HG02610 (cell line): ENCODE data around the gene BMP7.
"Not testable (repeated sequence)": the region's sequence is repeated elsewhere in the genome, so short reads cannot be mapped to it uniquely, and the experiment has no call there.

Source experiments
- ATAC-seq: cut with Tn5 transposase; IDR thresholded peaks from one replicate; pipeline ENCODE4 v1.9.1; 2021; ENCODE audit warnings: mild to moderate bottlenecking, moderate library complexity; ENCODE audit not compliant: unreplicated experiment

BMP7 gene

DNA sequence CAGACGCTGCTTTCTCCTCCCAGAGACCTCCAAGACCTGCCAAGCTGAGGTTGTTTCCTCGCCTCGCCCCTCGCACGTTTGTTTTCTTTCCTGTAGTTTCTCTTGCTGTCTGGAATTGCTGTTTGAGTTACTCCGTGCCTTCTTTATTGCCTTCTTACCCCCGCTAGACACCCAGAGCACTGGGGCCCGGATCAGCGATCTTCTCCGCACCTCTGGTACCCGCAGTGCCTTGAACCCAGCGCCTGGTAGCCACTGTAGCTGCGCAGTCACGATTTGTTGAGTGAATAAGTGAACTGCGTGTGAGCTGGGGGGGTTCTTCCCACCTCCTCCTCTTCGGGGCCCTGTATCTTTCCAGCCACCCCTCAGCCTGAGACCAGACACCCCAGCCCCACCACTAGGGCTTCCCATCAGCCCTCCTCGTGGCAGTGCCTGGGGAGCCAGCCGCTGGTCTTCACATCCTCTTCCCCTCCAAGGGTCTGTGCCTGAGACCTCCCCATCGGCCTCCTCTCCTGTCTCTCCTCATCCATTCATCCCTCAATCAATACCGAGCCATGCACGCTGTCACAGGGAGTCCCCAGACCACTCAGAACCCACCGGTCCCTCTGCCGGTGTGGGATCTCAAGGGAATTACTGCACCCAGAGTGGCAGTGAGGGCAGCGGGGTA, 849 bp upstream of the BMP7 start:
- ATAC-seq: no peak

GRCh38 chr20:57265997-57266290, 497 bp downstream of the BMP7 start:
- ATAC-seq: no peak

DNA sequence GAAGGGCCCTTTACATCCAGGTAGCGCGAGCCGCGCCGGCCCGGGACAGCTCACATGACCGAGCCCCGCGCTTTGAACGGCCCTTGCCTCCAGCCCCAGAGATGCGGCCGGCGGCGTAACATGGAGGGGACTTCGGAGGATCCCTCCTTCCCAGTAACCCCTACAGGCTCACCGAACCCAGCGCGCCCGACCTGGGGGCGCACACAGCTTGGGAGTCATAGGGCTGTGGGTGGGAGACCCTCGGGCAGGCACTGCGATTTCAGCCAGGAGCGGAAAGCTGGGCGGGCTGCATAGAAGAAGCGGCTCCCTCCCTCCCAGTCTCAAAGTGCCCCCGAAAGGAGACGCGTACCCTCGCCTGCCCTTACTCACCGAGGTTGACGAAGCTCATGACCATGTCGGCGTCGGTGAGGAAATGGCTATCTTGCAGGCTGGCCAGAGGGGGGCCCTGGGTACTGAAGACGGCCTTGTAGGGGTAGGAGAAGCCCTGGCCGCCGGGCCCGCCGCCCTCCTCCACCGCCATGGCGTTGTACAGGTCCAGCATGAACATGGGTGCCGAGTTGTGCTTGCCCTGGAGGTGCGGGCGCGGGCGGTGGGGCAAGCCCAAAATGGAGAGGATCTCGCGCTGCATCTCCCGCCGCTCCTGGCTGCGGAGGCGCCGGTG, 975 bp downstream of the BMP7 start:
- no peak for ATAC-seq

DNA sequence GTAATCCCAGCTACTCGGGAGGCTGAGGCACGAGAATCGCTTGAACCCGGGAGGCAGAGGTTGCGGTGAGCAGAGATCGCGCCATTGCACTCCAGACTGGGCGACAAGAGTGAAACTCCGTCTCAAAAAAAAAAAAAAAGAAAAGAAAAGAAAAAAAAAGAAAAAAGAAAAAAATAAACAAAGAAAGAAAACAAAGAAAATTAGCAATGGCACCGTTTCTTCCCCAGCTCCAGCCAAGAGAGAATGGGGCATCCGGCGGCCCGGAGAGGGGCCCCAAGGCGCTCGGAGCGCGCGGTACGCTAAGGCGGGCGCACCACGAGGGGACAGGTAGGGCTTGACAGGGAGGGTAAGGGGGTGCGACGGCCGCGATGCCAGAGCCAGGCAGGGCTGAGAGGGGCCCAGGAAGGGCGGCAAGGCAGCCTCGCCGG, 1.5 kb downstream of the BMP7 start:
- not testable (repeated sequence) for ATAC-seq

DNA sequence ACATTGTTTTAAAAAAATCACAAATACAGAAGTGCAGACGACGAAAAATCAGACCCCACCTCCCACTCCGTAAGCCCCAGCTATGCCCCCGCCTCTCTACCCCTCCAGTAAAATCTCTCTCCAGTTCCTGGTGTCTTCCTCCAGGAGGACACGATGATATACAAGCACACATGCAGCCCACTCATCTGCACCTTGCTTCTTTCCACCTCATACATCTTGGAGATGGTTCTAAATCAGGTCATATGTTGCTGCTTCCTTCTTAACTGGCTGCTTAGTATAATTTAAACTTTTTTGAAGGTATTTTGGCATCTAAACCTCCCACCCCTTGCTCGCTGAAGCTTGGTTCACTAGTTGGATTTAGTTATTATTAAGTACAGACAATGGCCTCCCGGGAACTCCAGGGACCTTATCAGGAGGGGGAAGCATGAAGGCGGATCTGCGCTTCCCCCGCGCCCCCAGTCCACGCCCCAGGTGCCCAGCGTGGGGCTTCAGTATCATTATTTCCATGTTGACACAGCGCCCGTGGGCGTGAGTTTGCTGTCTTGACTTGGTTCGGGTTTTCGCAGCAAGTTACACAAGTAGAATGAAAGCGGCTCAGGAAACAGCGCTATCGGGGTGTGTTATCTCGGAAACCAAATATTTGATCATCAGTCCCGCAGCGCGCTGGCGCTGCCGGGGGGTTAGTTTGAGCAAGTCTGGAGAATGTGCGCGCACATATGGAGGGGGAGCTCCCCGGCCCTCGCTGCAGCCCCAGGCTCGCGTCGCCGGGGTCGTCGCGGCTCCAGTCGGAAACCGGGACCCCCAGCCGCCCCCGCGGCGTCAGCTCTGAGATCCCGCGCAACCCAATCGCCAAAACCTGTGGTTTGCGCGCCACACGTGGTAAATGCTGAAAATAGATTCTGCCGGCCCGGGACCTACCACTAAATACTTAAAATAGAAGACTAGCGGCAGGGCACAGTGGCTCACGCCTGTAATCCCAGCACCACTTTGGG, 2.3 kb downstream of the BMP7 start:
- ATAC-seq: no peak

- no peak for ATAC-seq
These were observed 3.4 kb downstream of the BMP7 start for GRCh38 chr20:57262784-57263609.

DNA sequence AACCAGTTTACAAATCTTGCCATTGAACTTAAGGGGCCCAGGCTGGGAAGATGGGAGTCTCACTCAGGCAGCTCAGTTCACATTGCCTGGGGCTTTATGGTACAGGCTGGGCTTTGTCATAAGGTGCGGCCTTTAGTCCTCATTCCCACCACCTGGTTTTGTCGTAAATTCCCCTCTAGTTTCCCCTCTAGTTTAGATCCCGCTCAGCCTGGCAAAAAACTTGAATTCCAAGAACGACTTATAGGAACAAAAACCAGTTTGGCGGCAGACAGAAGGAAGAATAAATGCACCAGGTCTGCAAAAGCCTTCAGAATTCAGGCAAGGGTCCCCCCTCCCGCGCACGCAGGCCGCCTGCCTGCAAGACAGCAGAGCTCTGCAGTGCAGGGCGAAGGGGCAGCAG, 4.1 kb downstream of the BMP7 start:
- no peak for ATAC-seq

DNA sequence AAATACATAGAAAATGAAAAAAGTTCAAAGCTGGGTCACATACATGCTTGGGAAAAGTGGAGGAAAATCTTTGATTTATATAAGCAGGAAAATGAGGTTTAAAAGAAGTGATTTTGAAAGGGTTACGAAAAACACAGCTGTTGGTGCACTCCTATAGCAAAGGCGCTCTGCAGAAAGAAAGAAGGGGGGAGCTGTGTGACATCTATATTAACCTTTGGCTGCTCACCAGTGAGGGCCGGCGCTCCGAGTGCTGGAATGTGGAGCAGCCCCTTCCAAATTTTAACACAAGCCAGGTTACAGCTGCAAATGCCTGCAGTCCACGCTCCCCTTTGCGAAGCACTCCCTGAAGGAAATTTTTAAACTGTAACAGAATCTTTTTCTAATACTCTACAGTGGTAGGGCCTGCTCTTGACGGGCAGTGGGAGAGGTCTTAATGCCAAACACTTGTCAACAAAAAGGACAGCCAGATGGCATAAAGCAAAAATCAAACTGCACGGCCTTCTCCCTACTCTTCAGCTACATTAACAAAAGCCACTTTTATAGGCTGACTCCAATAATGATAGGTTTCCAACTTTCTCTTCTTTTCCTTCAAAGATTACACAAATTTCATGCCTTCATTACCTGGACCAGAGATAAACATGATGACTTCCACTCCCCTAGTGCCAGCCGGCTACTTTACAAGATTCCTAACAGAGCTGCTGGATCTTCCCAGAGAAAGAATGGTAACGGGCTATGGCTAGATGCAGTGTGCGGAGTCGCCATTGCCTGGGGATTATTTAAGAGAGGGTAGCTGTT, 4.8 kb downstream of the BMP7 start:
- no peak for ATAC-seq

DNA sequence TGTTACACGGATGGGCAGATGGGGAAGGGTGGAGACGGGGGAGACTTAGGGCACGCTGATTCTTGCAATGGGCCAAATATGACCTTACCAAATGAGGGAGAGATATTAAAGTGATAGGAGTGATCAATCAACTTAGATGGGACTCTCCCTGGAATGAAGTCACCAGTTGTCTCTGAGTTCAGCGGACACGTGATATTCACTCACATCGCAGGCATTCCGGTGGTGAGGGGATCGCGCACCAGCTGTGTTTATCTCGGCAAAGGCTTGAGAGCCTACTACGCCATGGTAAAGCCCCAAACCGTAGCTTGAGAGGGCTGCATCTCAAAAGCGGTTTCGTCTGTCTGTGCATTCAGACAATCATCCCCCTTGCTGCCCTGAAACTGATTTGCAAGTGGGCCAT, 5.5 kb downstream of the BMP7 start:
- no peak for ATAC-seq

DNA sequence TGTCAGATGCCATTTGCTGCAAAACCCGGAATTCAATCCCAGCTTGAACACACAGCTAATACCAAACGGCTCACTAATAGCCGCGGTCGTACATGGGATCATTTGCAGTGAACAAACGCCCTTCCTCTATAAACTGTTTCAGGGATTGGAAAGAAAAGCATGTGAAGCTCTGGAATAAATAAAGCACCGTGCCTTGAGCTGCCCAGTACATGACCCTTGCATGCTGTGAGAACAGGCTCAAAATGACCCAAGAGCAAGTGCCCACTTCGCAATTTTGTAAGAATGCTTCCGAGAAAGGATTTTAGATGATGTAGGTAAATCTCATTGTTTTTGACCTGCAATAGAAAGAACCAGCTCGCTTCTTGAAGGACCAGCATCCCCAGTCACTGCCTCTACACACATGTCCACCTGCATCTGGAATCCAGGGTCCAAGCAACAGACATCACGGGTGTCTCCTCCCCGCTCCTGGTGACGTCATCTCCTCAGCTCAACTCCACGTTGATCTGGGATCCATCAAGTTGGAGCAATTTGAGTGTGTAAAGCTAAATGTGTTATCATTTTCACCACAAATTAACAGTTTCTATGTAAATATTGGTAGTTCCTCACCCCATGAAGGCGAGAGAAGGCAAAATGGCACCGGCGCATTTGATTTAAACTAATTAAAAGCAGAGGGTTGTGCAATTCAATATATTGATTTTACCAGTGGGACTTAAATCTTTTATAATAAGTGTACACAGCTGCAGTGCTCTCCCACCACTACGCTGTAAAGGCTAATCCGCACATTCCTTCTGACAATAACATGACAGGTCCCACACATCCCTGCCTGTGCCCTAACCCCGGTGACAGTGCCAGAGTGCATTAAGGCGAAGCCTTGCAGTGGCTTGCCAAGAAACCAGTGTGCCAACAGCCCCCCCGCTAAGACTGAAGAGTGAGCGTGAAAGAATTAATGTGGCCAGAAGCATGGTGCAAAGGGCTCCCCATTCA, 6.2 kb downstream of the BMP7 start:
- no peak for ATAC-seq

DNA sequence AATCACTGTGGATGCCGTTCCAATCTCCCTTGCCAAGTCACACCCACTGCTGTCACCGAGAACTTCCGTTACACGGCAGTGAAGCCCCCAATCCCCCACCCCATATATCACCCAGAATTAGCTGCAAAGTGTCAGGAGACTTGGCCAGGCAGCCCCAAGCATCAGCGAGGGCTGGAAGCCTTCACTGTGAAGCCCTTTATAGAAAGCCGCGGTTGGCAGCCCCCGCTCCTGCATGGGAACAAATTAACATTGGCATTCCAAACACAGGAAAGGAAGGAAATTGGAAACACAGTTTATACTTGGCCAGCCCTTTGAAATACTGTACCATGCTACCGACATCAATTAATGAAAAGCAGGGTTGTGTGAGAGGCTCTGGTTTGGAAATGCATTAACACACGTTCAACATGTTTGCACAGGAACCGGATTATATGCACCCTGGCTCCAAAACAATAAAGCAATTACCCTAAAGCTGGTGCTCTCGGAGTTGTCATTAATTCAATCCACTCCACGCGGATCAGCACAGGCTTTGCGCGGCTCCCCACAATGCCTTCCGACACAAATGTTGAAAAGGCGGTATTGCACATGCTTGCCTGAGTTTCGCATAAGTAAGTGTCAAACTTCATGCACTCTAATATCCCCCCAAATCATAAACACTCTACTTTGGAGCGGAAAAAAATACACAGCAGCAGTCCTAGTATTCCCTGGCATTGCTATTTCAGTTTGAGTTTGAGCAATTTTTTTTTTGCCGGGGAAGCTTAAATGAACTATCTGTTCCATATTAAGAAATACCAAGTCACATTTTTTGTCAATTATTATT, 7.1 kb downstream of the BMP7 start:
- no peak for ATAC-seq

DNA sequence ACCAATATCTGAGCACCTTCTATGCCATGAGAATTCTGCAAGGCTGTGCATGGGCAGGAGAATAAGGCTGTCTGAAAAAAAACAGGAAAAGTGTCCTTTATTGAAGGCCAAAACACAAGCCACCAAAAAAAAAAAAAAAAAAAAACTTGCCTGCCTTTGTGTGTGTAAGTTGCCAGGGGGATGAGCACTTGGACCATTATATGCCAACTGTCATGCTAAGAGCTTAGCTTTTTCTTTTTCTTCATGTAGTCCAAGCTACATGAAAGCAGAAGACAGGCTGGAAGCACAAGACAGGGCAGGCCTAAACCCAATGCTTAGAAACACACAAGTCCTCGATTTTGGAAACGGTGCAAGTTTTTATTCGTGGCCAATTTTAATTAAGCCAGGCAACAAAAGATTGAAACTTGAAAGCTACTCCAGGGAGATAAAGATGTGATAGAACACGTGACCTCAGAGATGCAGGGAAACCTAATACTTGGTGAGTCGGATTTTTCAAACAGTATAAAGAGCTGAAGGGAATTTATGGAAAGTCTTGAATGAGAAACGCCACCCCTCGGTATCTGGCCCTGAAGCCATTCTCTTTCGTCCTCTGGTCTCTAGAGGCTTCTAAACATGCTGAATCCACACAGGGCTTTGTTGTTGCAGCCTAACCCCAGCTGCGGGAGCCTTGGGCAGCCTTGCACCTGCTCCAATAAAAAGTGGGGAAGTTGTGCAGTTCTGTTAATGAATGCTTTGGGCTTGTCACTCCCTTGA, 8.6 kb downstream of the BMP7 start:
- ATAC-seq: no peak

DNA sequence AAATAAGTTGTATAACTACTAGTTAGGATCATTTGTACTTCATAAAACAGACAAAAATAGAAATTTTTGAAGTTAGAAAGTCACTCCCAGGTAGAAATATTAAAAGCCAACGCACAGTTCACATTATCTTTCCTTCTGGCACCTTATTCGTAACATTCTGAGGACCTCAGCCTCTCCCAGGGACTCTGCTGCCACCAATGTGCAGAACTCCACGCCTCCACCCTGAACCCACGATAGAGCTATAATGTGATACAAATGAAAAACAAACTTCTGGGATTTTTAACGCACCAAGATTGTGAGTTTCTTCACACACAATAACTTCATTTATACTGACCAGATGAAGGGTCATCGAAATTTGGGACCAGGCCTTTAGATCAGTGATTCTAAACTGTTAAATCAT, 9.5 kb downstream of the BMP7 start:
- ATAC-seq: no peak

GRCh38 chr20:57256205-57256604, 10.2 kb downstream of the BMP7 start:
- no peak for ATAC-seq

DNA sequence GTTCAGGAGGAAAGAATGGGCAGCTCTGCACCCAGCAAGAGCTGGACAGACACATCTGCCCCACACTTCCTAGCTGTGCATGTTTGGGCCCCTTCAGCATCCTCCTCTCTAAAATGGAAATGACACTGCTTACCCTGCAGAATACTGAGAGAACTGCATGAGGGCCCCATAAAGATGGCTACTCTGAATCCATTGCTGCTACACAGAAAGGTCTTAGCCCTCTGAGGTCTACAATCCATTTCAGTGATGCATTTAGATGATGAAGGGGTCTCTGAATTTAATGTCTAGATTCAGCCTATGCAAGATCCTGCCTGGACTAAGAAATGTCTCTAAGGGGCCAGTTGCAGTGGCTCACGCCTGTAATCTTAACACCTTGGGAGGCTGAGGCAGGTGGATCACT, 11.3 kb downstream of the BMP7 start:
- ATAC-seq: no peak

DNA sequence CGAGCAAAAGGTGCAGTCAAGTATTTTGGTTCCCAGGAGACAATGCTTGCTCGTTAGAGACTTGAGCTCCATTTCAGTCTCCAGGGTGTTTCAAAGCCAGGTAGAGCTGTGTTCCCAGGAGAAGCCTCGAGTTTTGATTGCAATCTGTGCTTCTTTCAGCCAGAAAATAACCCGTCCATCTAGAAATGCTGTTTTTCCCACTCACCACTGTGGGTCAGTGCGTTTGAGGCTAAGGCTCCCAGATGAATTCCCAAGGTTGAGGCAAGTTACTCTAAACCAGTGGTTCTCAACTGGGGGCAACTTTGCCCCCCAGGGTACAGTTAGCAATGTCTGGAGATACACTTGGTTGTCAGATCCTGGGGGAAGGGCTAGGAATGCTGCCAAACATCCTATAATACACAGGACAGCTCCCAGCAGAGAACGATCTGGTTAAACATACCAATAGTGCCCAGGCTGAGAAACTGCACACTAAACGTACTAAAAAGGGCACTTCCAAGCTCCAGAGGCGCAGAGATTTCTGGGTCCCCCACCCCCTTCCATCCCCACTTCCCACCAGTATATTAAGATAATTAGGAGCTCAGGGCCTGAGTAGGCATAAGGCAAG, 13.8 kb downstream of the BMP7 start:
- ATAC-seq: no peak

DNA sequence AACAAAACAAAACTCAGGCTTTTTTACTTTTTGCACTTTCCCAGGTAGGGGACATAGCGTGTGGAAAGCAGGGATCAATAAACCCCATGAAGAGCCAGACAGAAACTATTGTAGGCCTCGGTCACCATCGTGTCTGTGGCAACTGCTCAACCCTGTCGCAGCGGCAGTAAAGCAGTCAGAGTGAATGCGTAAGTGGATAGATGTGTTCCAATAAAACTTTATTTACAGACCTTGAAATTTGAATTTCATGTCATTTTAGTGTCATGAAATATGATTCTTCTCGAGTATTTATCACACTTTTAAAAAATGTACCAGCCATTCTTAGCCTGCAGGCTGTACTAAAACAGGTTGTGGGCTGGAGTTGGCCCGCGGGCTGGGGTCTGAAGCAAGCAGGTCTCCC, 14.5 kb downstream of the BMP7 start:
- no peak for ATAC-seq
